ENCODE measurements around the gene PCYT1B.
"Not testable (repeated sequence)": the region's sequence is repeated elsewhere in the genome, so short reads cannot be mapped to it uniquely, and the experiment has no call there.

Gene PCYT1B

GRCh38 chrX:24647257-24648058 is at the start of gene PCYT1B:
TSS of gene PCYT1B (minus strand) at chrX:24647347. CDS start at chrX:24647105, 242 bp downstream.
- peak; percentile 71 for DNase-seq

- no peak for DNase-seq
These were observed 49.1 kb upstream of the PCYT1B start for GRCh38 chrX:24696294-24696693.

- no peak for DNase-seq
These were observed 47.7 kb upstream of the PCYT1B start for GRCh38 chrX:24694825-24695224.

GRCh38 chrX:24693453-24694202 is 46.5 kb upstream of the PCYT1B start, which contains the start of gene POLA1:
TSS of gene POLA1 (plus strand) at chrX:24693918. CDS start at chrX:24693962, 44 bp downstream.
- peak; percentile 92 for DNase-seq

GRCh38 chrX:24692305-24692704 is 45.2 kb upstream of the PCYT1B start:
- no peak for DNase-seq

GRCh38 chrX:24684048-24684447 is 36.9 kb upstream of the PCYT1B start:
- no peak for DNase-seq

- DNase-seq = no peak
These were observed 35.7 kb upstream of the PCYT1B start for GRCh38 chrX:24682739-24683432.

GRCh38 chrX:24676403-24677024 is 29.4 kb upstream of the PCYT1B start:
- no peak for DNase-seq

GRCh38 chrX:24673424-24673823 is 26.3 kb upstream of the PCYT1B start:
- no peak for DNase-seq

- no peak for DNase-seq
These were observed 25.6 kb upstream of the PCYT1B start for GRCh38 chrX:24672701-24673190.

GRCh38 chrX:24668111-24668510 is 21.0 kb upstream of the PCYT1B start:
- no peak for DNase-seq

GRCh38 chrX:24662352-24662751 is 15.2 kb upstream of the PCYT1B start:
- DNase-seq = no peak

GRCh38 chrX:24661292-24661691 is 14.1 kb upstream of the PCYT1B start:
- no peak for DNase-seq

- no peak for DNase-seq
These were observed 12.5 kb upstream of the PCYT1B start for GRCh38 chrX:24659646-24660045.

GRCh38 chrX:24659106-24659505 is 12.0 kb upstream of the PCYT1B start:
- DNase-seq = no peak

- DNase-seq = no peak
These were observed 11.3 kb upstream of the PCYT1B start for GRCh38 chrX:24658421-24658820.

- DNase-seq = no peak
These were observed 10.7 kb upstream of the PCYT1B start for GRCh38 chrX:24657671-24658386.

GRCh38 chrX:24655679-24656078 is 8.5 kb upstream of the PCYT1B start:
- DNase-seq = not testable (repeated sequence)

- DNase-seq = no peak
These were observed 4.6 kb upstream of the PCYT1B start for GRCh38 chrX:24651783-24652182.

GRCh38 chrX:24648495-24648894 is 1.3 kb upstream of the PCYT1B start:
- no peak for DNase-seq

- peak; percentile 57 for DNase-seq
These were observed 383 bp downstream of the PCYT1B start for GRCh38 chrX:24646745-24647182.

GRCh38 chrX:24646006-24646405 is 1.1 kb downstream of the PCYT1B start:
- DNase-seq = no peak
